ENCODE results near the gene DIP2C. TPM values are rescaled to one million over a fixed set of nuclear protein-coding genes. Genes with fewer than 3 reads are reported as not detected.
"Not testable (repeated sequence)": the region's sequence is repeated elsewhere in the genome, so short reads cannot be mapped to it uniquely, and the experiment has no call there.

DIP2C gene
- polyA plus RNA-seq, 1 donor: 26.3 TPM

GRCh38 chr10:639751-640672 lies 49.5 kb downstream of the DIP2C start:
- no peak for DNase-seq (ENCODE audit: low read depth)

GRCh38 chr10:639001-639750 lies 50.3 kb downstream of the DIP2C start:
- no peak for DNase-seq (ENCODE audit: low read depth)

- no peak for DNase-seq (ENCODE audit: low read depth)
Measured at GRCh38 chr10:637771-638195, 51.7 kb downstream of the DIP2C start.

GRCh38 chr10:637221-637620 lies 52.2 kb downstream of the DIP2C start:
- no peak for DNase-seq (ENCODE audit: low read depth)

GRCh38 chr10:636769-637168 lies 52.7 kb downstream of the DIP2C start:
- no peak for DNase-seq (ENCODE audit: low read depth)

GRCh38 chr10:636016-636730 lies 53.3 kb downstream of the DIP2C start:
- DNase-seq (ENCODE audit: low read depth): no peak

- no peak for DNase-seq (ENCODE audit: low read depth)
Measured at GRCh38 chr10:635088-635861, 54.2 kb downstream of the DIP2C start.

GRCh38 chr10:634256-634655 lies 55.2 kb downstream of the DIP2C start:
- no peak for DNase-seq (ENCODE audit: low read depth)

GRCh38 chr10:633279-634245 lies 55.9 kb downstream of the DIP2C start:
- DNase-seq (ENCODE audit: low read depth): no peak

GRCh38 chr10:632807-633177 lies 56.7 kb downstream of the DIP2C start:
- not testable (repeated sequence) for DNase-seq (ENCODE audit: low read depth)

GRCh38 chr10:632155-632806 lies 57.2 kb downstream of the DIP2C start:
- not testable (repeated sequence) for DNase-seq (ENCODE audit: low read depth)

- no peak for DNase-seq (ENCODE audit: low read depth)
Measured at GRCh38 chr10:631266-631665, 58.2 kb downstream of the DIP2C start.

- DNase-seq (ENCODE audit: low read depth): no peak
Measured at GRCh38 chr10:630581-631073, 58.8 kb downstream of the DIP2C start.

GRCh38 chr10:629186-629998 lies 60.1 kb downstream of the DIP2C start:
- DNase-seq (ENCODE audit: low read depth): no peak

GRCh38 chr10:628386-629045 lies 61.0 kb downstream of the DIP2C start:
- no peak for DNase-seq (ENCODE audit: low read depth)

- no peak for DNase-seq (ENCODE audit: low read depth)
Measured at GRCh38 chr10:627032-627992, 62.2 kb downstream of the DIP2C start.

All from forelimb muscle (tissue), 1 donor.